ENCODE data around the gene PCNX4.

The PCNX4 gene

GRCh38 chr14:60133487-60133886 is 41.8 kb downstream of the PCNX4 start:
- no peak overlapping the region for H3K27ac Mint-ChIP-seq
- H3K4me1 Mint-ChIP-seq = peaks cover 0 to 6% of the 10 kb centered on the region in 2 donors
- no peak for ATAC-seq (replicated peaks)
- H3K36me3 Mint-ChIP-seq = peaks cover 34 to 45% of the 10 kb centered on the region in 2 donors
- peaks cover 0 to 1% of the 10 kb centered on the region in 2 donors for H3K9me3 Mint-ChIP-seq
- no peak for DNase-seq
- no peaks in the 10 kb centered on the region for H3K27me3 Mint-ChIP-seq
- no peak overlapping the region for H3K4me3 Mint-ChIP-seq

DNA sequence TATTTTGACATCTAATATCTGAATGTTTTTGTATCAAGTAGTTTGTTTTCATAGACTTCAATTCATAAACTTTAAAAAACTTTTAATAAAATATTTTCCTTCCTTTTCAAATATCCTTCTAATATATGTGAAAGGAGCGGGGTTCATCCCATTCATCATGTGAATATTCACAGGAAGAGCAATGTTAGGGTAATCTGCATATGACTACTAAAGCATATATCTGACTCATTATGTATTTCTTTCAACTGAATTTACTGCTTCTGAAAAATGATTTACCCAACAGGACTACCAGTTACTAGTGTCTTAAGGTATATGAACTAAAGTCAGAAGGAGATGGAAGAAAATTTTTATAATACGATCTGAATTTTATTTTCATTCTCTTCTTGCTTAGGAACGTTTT is 43.0 kb downstream of the PCNX4 start:
- DNase-seq (no peak), ATAC-seq (replicated peaks) (no peak)
- Mint-ChIP-seq H3K9me3 (peaks cover 0 to 1% of the 10 kb centered on the region in 2 donors), H3K4me3 (no peak overlapping the region), H3K27me3 (no peaks in the 10 kb centered on the region), H3K36me3 (peaks cover 27 to 39% of the 10 kb centered on the region in 2 donors), H3K27ac (no peak overlapping the region), H3K4me1 (peaks cover 0 to 6% of the 10 kb centered on the region in 2 donors)

- DNase-seq = peak; percentile 9
- H3K4me3 Mint-ChIP-seq = no peak overlapping the region
- peaks cover 36 to 49% of the 10 kb centered on the region in 2 donors for H3K36me3 Mint-ChIP-seq
- no peaks in the 10 kb centered on the region for H3K27me3 Mint-ChIP-seq
- peaks cover 15 to 22% of the 10 kb centered on the region in 2 donors for H3K4me1 Mint-ChIP-seq
- peak; percentile 97 to 98 for ATAC-seq (replicated peaks)
- H3K27ac Mint-ChIP-seq = peak overlapping the region; percentile 62
- H3K9me3 Mint-ChIP-seq = no peaks in the 10 kb centered on the region
Measured at GRCh38 chr14:60151715-60152114, 60.0 kb downstream of the PCNX4 start.

GRCh38 chr14:60153991-60154390 is 62.3 kb downstream of the PCNX4 start:
- DNase-seq (no peak), ATAC-seq (replicated peaks) (no peak)
- no peaks in the 10 kb centered on the region for H3K9me3 Mint-ChIP-seq
- H3K27me3 Mint-ChIP-seq = no peaks in the 10 kb centered on the region
- H3K27ac Mint-ChIP-seq = peak overlapping the region; percentile 20
- no peak overlapping the region for H3K4me3 Mint-ChIP-seq
- H3K36me3 Mint-ChIP-seq = peaks cover 25 to 41% of the 10 kb centered on the region in 2 donors
- peaks cover 13 to 27% of the 10 kb centered on the region in 2 donors for H3K4me1 Mint-ChIP-seq

DNA sequence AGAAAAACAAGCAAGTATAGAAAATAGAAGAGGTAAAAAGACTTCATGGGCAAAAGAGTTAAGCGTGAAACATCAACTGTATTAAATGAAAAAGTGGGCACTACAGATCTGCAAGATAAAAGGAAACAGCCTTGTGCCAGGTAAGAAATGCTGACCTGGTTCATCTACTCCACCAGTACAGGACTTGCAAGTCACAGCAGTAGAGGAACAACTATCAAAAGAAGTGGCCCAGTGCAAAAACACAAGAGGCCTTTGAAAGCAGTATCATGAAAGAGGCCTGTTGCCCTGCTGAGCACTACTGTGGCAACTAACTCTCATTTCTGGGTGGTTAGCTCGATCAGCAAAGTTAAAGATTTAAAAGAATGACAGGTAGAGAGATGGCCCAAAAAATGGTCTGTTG is 62.9 kb downstream of the PCNX4 start:
- no peak overlapping the region for H3K4me3 Mint-ChIP-seq
- peaks cover 15 to 34% of the 10 kb centered on the region in 2 donors for H3K4me1 Mint-ChIP-seq
- no peaks in the 10 kb centered on the region for H3K27me3 Mint-ChIP-seq
- no peaks in the 10 kb centered on the region for H3K9me3 Mint-ChIP-seq
- ATAC-seq (replicated peaks) (no peak), DNase-seq (no peak)
- peak overlapping the region; percentile 20 for H3K27ac Mint-ChIP-seq
- peaks cover 19 to 38% of the 10 kb centered on the region in 2 donors for H3K36me3 Mint-ChIP-seq

DNA sequence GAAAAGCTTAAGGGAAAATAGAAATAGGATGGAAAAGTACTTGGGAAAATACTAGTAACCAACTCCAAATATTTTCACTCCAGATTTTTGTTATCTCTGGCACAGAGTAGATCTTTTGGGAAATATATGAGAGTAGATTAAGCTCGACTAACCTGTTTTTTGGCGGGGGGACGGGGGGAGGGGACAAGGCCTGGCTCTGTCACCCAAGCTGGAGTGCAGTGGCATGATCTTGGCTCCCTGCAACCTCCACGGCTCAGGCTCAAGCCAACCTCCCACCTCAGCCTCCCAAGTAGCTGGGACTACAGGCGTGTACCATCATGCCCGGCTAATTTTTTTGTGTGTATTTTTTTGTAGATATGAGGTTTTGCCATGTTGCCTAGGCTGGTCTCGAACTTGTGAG is 68.7 kb downstream of the PCNX4 start:
- Mint-ChIP-seq H3K36me3 (peaks cover 0 to 22% of the 10 kb centered on the region in 2 donors), H3K9me3 (no peaks in the 10 kb centered on the region), H3K4me3 (no peak overlapping the region), H3K27me3 (no peaks in the 10 kb centered on the region), H3K27ac (no peak overlapping the region), H3K4me1 (peaks cover 14 to 42% of the 10 kb centered on the region in 2 donors)
- DNase-seq = no peak
- ATAC-seq (replicated peaks) = no peak

DNA sequence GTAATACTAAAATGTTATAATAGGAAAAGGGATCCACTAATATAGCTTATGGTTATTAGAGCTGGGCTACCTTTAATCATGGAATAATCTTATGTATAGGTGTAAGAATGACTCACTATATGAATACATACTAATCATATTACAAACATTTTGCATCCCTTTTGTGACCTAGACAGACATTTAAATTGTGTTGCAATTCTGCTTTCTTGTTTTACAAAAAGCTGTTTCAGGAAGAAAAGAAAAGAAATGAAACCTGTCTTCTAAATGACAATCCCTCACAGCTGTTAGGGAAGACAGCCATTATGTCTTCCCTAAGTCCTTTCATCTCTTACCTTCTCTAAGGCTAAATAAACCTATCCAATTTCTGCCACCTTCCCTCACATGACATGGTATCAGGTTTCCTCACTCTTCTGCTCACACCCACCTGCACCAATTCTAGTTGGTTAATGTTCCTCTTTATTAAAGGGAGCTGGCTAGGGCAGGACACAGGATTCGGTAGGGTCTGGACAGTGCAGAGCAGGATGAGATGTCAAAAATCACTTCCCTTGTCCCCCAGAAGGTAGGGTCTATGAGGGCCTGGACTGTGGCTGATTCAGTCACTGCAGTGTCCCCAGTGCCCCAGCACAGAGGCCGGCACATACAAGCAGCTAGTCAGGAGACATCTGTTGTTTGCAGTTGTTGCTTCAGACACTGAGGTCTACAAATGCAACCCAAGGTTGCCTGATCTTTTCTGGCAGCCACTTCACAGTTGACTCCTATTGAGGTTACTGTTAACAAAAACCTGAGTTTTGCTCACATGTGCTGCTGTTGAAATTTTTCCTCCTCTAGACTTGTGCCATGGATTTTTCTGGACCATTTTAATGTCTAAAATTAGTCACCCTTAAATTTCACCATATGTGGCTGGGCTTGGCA is 69.7 kb downstream of the PCNX4 start:
- Mint-ChIP-seq H3K4me3 (no peak overlapping the region), H3K4me1 (peaks cover 16 to 45% of the 10 kb centered on the region in 2 donors), H3K27me3 (no peaks in the 10 kb centered on the region), H3K36me3 (peaks cover 0 to 16% of the 10 kb centered on the region in 2 donors), H3K27ac (no peak overlapping the region), H3K9me3 (no peaks in the 10 kb centered on the region)
- ATAC-seq (replicated peaks) (no peak), DNase-seq (no peak)

DNA sequence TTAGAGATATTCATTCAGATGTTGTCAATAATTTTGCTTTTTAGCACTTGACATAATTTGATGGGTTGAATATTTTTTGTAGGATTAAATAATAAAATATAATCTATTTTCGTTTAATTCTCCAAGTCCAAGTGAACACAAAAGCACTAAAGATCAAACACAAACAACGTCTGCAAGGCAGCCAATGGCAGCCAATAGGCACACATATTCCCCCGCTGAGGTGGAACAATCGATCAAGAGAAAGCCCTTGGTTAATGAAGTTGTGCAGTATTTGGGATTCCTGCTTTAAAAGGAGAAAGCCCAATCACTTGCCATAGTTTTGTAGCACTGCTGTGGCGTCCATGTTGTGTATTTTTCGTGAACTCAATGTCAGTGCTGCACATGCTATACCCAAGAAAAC is 72.0 kb downstream of the PCNX4 start:
- no peaks in the 10 kb centered on the region for H3K27me3 Mint-ChIP-seq
- DNase-seq (no peak), ATAC-seq (replicated peaks) (no peak)
- H3K4me1 Mint-ChIP-seq = peaks cover 16 to 45% of the 10 kb centered on the region in 2 donors
- H3K27ac Mint-ChIP-seq = no peak overlapping the region
- H3K4me3 Mint-ChIP-seq = peak overlapping the region in 1 of 2 donors; percentile 97
- H3K9me3 Mint-ChIP-seq = no peaks in the 10 kb centered on the region
- H3K36me3 Mint-ChIP-seq = peaks cover 0 to 11% of the 10 kb centered on the region in 2 donors

DNA sequence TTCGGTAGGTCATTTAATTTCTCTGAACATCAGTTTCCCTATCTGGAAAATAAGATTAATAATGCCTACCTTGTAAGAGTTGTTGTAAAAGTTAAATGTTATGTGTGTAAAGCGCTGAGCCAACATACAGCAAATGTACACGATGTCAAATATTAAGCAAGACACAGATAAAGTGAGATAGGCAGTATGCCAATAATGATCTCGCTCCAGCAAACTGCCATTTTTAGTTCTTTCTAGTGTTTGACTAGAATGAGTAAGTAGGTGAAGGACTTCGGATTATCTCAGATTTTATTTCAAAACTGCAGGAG is 72.6 kb downstream of the PCNX4 start:
- DNase-seq = no peak
- peak in 1 of 2 donors; percentile 8 for ATAC-seq (replicated peaks)
- Mint-ChIP-seq H3K4me1 (peaks cover 16 to 39% of the 10 kb centered on the region in 2 donors), H3K9me3 (no peaks in the 10 kb centered on the region), H3K27ac (peak overlapping the region; percentile 99), H3K27me3 (no peaks in the 10 kb centered on the region), H3K36me3 (peaks cover 0 to 11% of the 10 kb centered on the region in 2 donors), H3K4me3 (peak overlapping the region; percentile 93 to 97)

DNA sequence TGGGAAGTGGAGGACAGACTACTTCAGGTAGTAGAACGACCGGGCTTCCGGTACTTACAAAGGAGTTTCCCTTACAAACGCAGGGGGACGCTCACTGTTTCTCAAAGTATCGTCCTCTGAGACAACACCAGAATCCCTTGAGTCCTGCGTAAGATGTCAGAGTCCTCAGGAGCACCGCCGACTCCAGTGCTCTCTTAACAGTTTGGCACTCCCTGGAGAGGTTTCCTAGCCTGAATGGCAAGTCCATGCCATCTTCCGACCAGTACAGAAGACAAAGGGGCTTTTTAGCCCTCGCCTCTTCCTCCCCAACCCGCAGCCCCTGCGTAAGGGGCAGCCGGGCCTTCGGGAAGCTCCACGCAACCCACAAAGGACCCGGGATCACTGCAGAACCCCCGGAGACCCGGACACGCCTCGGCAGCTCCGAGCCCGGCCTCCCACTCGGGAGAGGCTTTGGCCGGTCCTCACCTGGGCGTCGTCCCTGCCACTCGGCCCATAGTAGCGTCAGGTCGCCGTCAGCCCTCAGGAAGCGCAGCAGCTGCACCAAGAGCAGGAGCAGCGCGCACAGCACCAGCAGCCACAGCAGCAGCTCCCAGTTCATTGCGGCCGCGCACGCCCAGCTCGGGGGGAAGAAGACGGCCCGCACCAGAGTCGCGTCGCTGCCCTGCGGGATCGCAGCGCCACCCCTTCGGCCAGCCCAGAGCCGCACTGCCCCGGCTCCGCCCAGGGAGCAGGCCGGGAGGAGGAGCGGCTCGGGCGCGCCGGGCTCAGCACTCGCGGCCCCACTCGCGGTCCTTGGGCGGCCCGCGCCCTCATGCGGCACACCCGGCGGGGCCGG is 73.2 kb downstream of the PCNX4 start, which contains the start of gene DHRS7:
TSS of gene DHRS7 (minus strand) at position 687 of the 835 bp plus-strand sequence. CDS start at position 598, 89 bp downstream.
- H3K27me3 Mint-ChIP-seq = no peaks in the 10 kb centered on the region
- DNase-seq (peak; percentile 67), ATAC-seq (replicated peaks) (peak; percentile 92)
- H3K4me1 Mint-ChIP-seq = peaks cover 14 to 33% of the 10 kb centered on the region in 2 donors
- peaks cover 0 to 11% of the 10 kb centered on the region in 2 donors for H3K36me3 Mint-ChIP-seq
- H3K4me3 Mint-ChIP-seq = peak within 1 kb of the TSS; percentile 93 to 97
- no peaks in the 10 kb centered on the region for H3K9me3 Mint-ChIP-seq
- peak within 1 kb of the TSS; percentile 99 for H3K27ac Mint-ChIP-seq

GRCh38 chr14:60165547-60165876 is 73.8 kb downstream of the PCNX4 start:
- no peaks in the 10 kb centered on the region for H3K27me3 Mint-ChIP-seq
- peaks cover 14 to 31% of the 10 kb centered on the region in 2 donors for H3K4me1 Mint-ChIP-seq
- peaks cover 0 to 8% of the 10 kb centered on the region in 2 donors for H3K36me3 Mint-ChIP-seq
- H3K9me3 Mint-ChIP-seq = no peaks in the 10 kb centered on the region
- peak overlapping the region; percentile 93 to 97 for H3K4me3 Mint-ChIP-seq
- ATAC-seq (replicated peaks) (peak; percentile 23 to 29), DNase-seq (no peak)
- peak overlapping the region; percentile 81 for H3K27ac Mint-ChIP-seq

GRCh38 chr14:60166142-60166541 is 74.4 kb downstream of the PCNX4 start:
- peak overlapping the region; percentile 81 for H3K27ac Mint-ChIP-seq
- H3K27me3 Mint-ChIP-seq = no peaks in the 10 kb centered on the region
- H3K4me3 Mint-ChIP-seq = peak overlapping the region; percentile 93 to 97
- DNase-seq (no peak), ATAC-seq (replicated peaks) (no peak)
- peaks cover 0 to 4% of the 10 kb centered on the region in 2 donors for H3K36me3 Mint-ChIP-seq
- H3K4me1 Mint-ChIP-seq = peaks cover 14 to 28% of the 10 kb centered on the region in 2 donors
- no peaks in the 10 kb centered on the region for H3K9me3 Mint-ChIP-seq

- ATAC-seq (replicated peaks) = no peak
Measured at GRCh38 chr14:60169722-60170121, 78.0 kb downstream of the PCNX4 start.

GRCh38 chr14:60170948-60171347 is 79.2 kb downstream of the PCNX4 start:
- DNase-seq = no peak
- H3K27ac Mint-ChIP-seq = no peak overlapping the region

More at GRCh38 chr14:60169722-60170121, 78.0 kb downstream of the PCNX4 start:
- Mint-ChIP-seq H3K9me3 (no peaks in the 10 kb centered on the region), H3K4me3 (no peak overlapping the region), H3K27ac (no peak overlapping the region), H3K36me3 (no peaks in the 10 kb centered on the region), H3K4me1 (peaks cover 4 to 11% of the 10 kb centered on the region in 2 donors), H3K27me3 (no peaks in the 10 kb centered on the region)
- DNase-seq = no peak

More at GRCh38 chr14:60170948-60171347, 79.2 kb downstream of the PCNX4 start:
- H3K36me3 Mint-ChIP-seq = peaks cover 0 to 2% of the 10 kb centered on the region in 2 donors
- H3K27me3 Mint-ChIP-seq = no peaks in the 10 kb centered on the region
- peaks cover 6 to 13% of the 10 kb centered on the region in 2 donors for H3K4me1 Mint-ChIP-seq
- no peak for ATAC-seq (replicated peaks)
- no peaks in the 10 kb centered on the region for H3K9me3 Mint-ChIP-seq
- H3K4me3 Mint-ChIP-seq = no peak overlapping the region
